BJ (cell line): Measurements from ENCODE around the gene ARHGEF39. TPM values are rescaled to one million over a fixed set of nuclear protein-coding genes. Genes with fewer than 3 reads are reported as not detected.
A peak's percentile ranks its signal among the peaks of the same experiment; 100 is the strongest.

Experiments
- CTCF ChIA-PET: fragments of 350-600 bp; formaldehyde crosslinking; extraction: SDS; loops from one replicate; lab custom pipeline; 2021; ENCODE audit warnings: antibody characterized with exemption, inconsistent platforms; lab: Yijun Ruan, JAX
- POLR2A ChIA-PET: fragments of 300-600 bp; sonication (Branson Sonifier 250); formaldehyde crosslinking; extraction: SDS; loops from one replicate; lab custom pipeline; 2021; ENCODE audit warnings: antibody characterized with exemption; lab: Charles Lee
- DNase-seq: peaks from one replicate; pipeline ENCODE4 v3.0.0-alpha.2; 2011; ENCODE audit warnings: low read depth
- H3K27me3 ChIP-seq: 2 replicates; pipeline ENCODE4 v1.6.0; 2011; ENCODE audit warnings: low read length; ENCODE audit not compliant: control insufficient read depth, insufficient read depth
- H3K36me3 ChIP-seq: 2 replicates; pipeline ENCODE4 v1.5.1; 2011; ENCODE audit warnings: low read length; ENCODE audit not compliant: control insufficient read depth, insufficient read depth
- H3K4me3 ChIP-seq: 2 replicates; pipeline ENCODE4 v1.5.1; 2011; ENCODE audit warnings: low read depth, mild to moderate bottlenecking, control low read depth, low read length
- CTCF ChIP-seq: IDR thresholded peaks from 2 replicates; pipeline ENCODE4 v1.5.1; 2011; ENCODE audit warnings: low read depth, mild to moderate bottlenecking, control low read depth, inconsistent platforms, low read length, moderate library complexity; ENCODE audit not compliant: insufficient read depth
- polyA plus RNA-seq: library from polyadenylated mRNA; depleted of rRNA; stranded (reverse); fragments of >200 nt; gene quantifications from 2 replicates; pipeline ENCODE4 v1.2.3, GENCODE V29; 2011

The ARHGEF39 gene
- polyA plus RNA-seq, 1 experiment, result 4.1 TPM

- no peak for TF ChIP-seq CTCF
- Histone ChIP-seq H3K36me3 (peaks cover 3% of the 10 kb centered on the region), H3K4me3 (peak overlapping the region; percentile 30), H3K27me3 (no peaks in the 10 kb centered on the region)
- ChIA-PET POLR2A (interaction anchor here (1.0 to 1.8 kb wide), 2 partner anchors 34 to 71 kb away, joined by 7 to 8 read pairs; partner anchors contain the start of gene TPM2), CTCF (interaction anchor here (0.6 to 6.5 kb wide), 11 partner anchors 10 to 298 kb away, joined by 3 to 74 read pairs (median 5); partner anchors contain the start of genes CREB3 and TLN1)
- no peak for DNase-seq
Observed at GRCh38 chr9:35656831-35657545, 8.0 kb downstream of the ARHGEF39 start.

GRCh38 chr9:35656348-35656747 is 8.6 kb downstream of the ARHGEF39 start:
- TF ChIP-seq CTCF, result no peak
- no peak for DNase-seq
- POLR2A ChIA-PET, result interaction anchor here (0.5 to 1.8 kb wide), 2 partner anchors 34 to 131 kb away, joined by 8 read pairs; partner anchors contain the start of gene TPM2
- Histone ChIP-seq H3K27me3 (no peaks in the 10 kb centered on the region), H3K36me3 (peaks cover 3% of the 10 kb centered on the region), H3K4me3 (no peak overlapping the region)
- CTCF ChIA-PET, result interaction anchor here (0.6 to 6.5 kb wide), 7 partner anchors 9 to 299 kb away, joined by 3 to 74 read pairs (median 9); partner anchors contain the start of genes CREB3 and TLN1

DNA sequence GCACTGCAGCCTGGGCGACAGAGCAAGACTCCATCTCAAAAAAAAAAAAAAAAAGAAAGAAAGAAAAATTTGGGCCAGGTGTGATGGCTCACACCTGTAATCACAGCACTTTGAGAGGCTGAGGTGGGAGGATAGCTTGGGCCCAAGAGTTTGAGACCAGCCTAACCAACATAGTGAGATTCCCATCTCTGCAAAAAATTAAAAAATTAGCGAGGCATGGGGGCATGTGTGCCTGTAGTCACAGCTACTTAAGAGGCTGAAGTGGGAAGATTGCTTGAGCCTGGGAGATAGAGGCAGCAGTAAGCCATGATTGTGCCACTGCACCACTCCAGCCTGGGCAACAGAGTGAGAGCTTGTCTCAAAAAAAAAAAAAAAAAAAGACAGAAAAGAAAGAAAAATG is 11.4 kb downstream of the ARHGEF39 start:
- Histone ChIP-seq H3K27me3 (no peaks in the 10 kb centered on the region), H3K4me3 (no peak overlapping the region), H3K36me3 (no peaks in the 10 kb centered on the region)
- POLR2A ChIA-PET, result no interaction called here
- CTCF ChIA-PET, result interaction anchor here (1.7 kb wide), 1 partner anchor 42 kb away, joined by 9 read pairs; no protein-coding TSS in a partner anchor
- no peak for DNase-seq
- TF ChIP-seq CTCF, result no peak

DNA sequence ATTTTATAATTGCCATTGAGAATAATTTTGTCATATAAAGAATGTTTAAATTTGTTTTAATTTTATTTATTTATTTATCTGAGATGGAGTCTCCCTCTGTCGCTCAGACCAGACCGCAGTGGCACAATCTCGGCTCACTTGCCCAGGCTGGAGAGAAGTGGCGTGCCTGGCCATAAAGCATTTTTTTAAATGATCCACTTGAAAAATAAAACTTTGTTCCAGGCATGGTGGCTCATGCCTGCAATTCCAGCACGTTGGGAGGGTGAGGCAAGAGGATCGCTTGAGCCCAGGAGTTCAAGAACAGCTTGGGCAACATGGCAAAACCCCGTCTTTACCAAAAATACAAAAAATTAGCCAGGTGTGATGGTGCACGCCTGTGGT is 12.2 kb downstream of the ARHGEF39 start:
- CTCF ChIA-PET, result interaction anchor here (1.7 kb wide), 1 partner anchor 43 kb away, joined by 9 read pairs; no protein-coding TSS in a partner anchor
- POLR2A ChIA-PET, result no interaction called here
- Histone ChIP-seq H3K36me3 (no peaks in the 10 kb centered on the region), H3K4me3 (no peak overlapping the region), H3K27me3 (no peaks in the 10 kb centered on the region)
- DNase-seq, result no peak
- TF ChIP-seq CTCF, result no peak

GRCh38 chr9:35651956-35652828 is 12.8 kb downstream of the ARHGEF39 start:
- Histone ChIP-seq H3K4me3 (no peak overlapping the region), H3K27me3 (no peaks in the 10 kb centered on the region), H3K36me3 (no peaks in the 10 kb centered on the region)
- ChIA-PET CTCF (interaction anchor here (1.7 kb wide), 1 partner anchor 44 kb away, joined by 9 read pairs; no protein-coding TSS in a partner anchor), POLR2A (no interaction called here)
- DNase-seq, result no peak
- TF ChIP-seq CTCF, result no peak
